HG02884 (cell line): Measurements from ENCODE around the gene ZNF514.
"Not testable (repeated sequence)": the region's sequence is repeated elsewhere in the genome, so short reads cannot be mapped to it uniquely, and the experiment has no call there.

Experiments
- ATAC-seq: cut with Tn5 transposase; IDR thresholded peaks from one replicate; pipeline ENCODE4 v1.9.1; 2021; ENCODE audit warnings: mild to moderate bottlenecking, moderate library complexity; ENCODE audit not compliant: unreplicated experiment

The ZNF514 gene

GRCh38 chr2:95159690-95160449 is at the start of gene ZNF514:
Gene ZNF514, minus strand, starts transcription at chr2:95159848. Its CDS starts 6,595 bp downstream, at chr2:95153253.
- peak; percentile 83 for ATAC-seq

GRCh38 chr2:95208106-95208505 is 48.5 kb upstream of the ZNF514 start:
- no peak for ATAC-seq

- peak; percentile 93 for ATAC-seq
Observed at GRCh38 chr2:95207111-95207961, 47.7 kb upstream of the ZNF514 start, which contains the start of gene ZNF892. Gene ZNF892, plus strand, starts transcription at chr2:95207521. Its CDS starts 295 bp downstream, at chr2:95207816.

- ATAC-seq: no peak
Observed at GRCh38 chr2:95206096-95206495, 46.4 kb upstream of the ZNF514 start.

- no peak for ATAC-seq
Observed at GRCh38 chr2:95204396-95204795, 44.7 kb upstream of the ZNF514 start.

- ATAC-seq: no peak
Observed at GRCh38 chr2:95203911-95204310, 44.3 kb upstream of the ZNF514 start.

- not testable (repeated sequence) for ATAC-seq
Observed at GRCh38 chr2:95192956-95193355, 33.3 kb upstream of the ZNF514 start.

- ATAC-seq: no peak
Observed at GRCh38 chr2:95185973-95186372, 26.3 kb upstream of the ZNF514 start.

- no peak for ATAC-seq
Observed at GRCh38 chr2:95185197-95185596, 25.5 kb upstream of the ZNF514 start.

GRCh38 chr2:95181774-95182173 is 22.1 kb upstream of the ZNF514 start:
- no peak for ATAC-seq

- no peak for ATAC-seq
Observed at GRCh38 chr2:95179451-95179850, 19.8 kb upstream of the ZNF514 start.

- ATAC-seq: no peak
Observed at GRCh38 chr2:95174031-95174542, 14.4 kb upstream of the ZNF514 start.

GRCh38 chr2:95171902-95172301 is 12.3 kb upstream of the ZNF514 start:
- ATAC-seq: no peak

GRCh38 chr2:95166065-95166763 is 6.6 kb upstream of the ZNF514 start:
- peak; percentile 7 for ATAC-seq

- ATAC-seq: peak; percentile 93
Observed at GRCh38 chr2:95165371-95166064, 5.9 kb upstream of the ZNF514 start, which contains the start of gene ZNF2. Gene ZNF2, plus strand, starts transcription at chr2:95165809. Its CDS starts 10,418 bp downstream, at chr2:95176227.

GRCh38 chr2:95165030-95165370 is 5.4 kb upstream of the ZNF514 start:
- ATAC-seq: peak; percentile 15

- peak; percentile 52 for ATAC-seq
Observed at GRCh38 chr2:95158891-95159619, 593 bp downstream of the ZNF514 start.

- ATAC-seq: no peak
Observed at GRCh38 chr2:95158441-95158840, 1.2 kb downstream of the ZNF514 start.

- ATAC-seq: no peak
Observed at GRCh38 chr2:95149397-95149984, 10.2 kb downstream of the ZNF514 start.
